Ishikawa (cell line): ENCODE results near the gene GRHPR.

Experiments used
- CEBPB ChIP-seq: IDR thresholded peaks from 2 replicates; pipeline ENCODE4 v1.6.1; 2012
- CREB1 ChIP-seq: IDR thresholded peaks from 2 replicates; pipeline ENCODE4 v1.6.1; 2012; ENCODE audit warnings: low read depth
- EGR1 ChIP-seq: IDR thresholded peaks from 2 replicates; pipeline ENCODE4 v1.6.1; 2012
- EP300 ChIP-seq: IDR thresholded peaks from 2 replicates; pipeline ENCODE4 v1.6.1; 2012; ENCODE audit warnings: borderline replicate concordance
- FOXM1 ChIP-seq: IDR thresholded peaks from 2 replicates; pipeline ENCODE4 v1.6.1; 2012; ENCODE audit warnings: low read depth, borderline replicate concordance
- MAX ChIP-seq: IDR thresholded peaks from 2 replicates; pipeline ENCODE4 v1.6.1; 2012
- NFIC ChIP-seq: IDR thresholded peaks from 2 replicates; pipeline ENCODE4 v1.6.1; 2012
- RAD21 ChIP-seq: IDR thresholded peaks from 2 replicates; pipeline ENCODE4 v1.6.1; 2012; ENCODE audit warnings: low read depth
- TAF1 ChIP-seq: IDR thresholded peaks from 2 replicates; pipeline ENCODE4 v1.6.1; 2012; ENCODE audit warnings: low read depth, mild to moderate bottlenecking
- TCF12 ChIP-seq: IDR thresholded peaks from 2 replicates; pipeline ENCODE4 v1.6.1; 2012; ENCODE audit warnings: low read depth
- USF1 ChIP-seq: IDR thresholded peaks from 2 replicates; pipeline ENCODE4 v1.6.1; 2012
- ZBTB7A ChIP-seq: IDR thresholded peaks from 2 replicates; pipeline ENCODE4 v1.6.1; 2012; ENCODE audit warnings: low read depth
- TF ChIP-seq, protein P1 (sequence below): IDR thresholded peaks from 2 replicates; pipeline ENCODE4 v1.6.1; 2012; ENCODE audit warnings: low read depth, mild to moderate bottlenecking

GRCh38 chr9:37471942-37472684 lies 49.6 kb downstream of the GRHPR start:
- no peak for TF ChIP-seq EGR1
- peak; percentile 78; the same call in 1 of the 2 replicates for TF ChIP-seq EP300
- TF ChIP-seq, protein P1, sequence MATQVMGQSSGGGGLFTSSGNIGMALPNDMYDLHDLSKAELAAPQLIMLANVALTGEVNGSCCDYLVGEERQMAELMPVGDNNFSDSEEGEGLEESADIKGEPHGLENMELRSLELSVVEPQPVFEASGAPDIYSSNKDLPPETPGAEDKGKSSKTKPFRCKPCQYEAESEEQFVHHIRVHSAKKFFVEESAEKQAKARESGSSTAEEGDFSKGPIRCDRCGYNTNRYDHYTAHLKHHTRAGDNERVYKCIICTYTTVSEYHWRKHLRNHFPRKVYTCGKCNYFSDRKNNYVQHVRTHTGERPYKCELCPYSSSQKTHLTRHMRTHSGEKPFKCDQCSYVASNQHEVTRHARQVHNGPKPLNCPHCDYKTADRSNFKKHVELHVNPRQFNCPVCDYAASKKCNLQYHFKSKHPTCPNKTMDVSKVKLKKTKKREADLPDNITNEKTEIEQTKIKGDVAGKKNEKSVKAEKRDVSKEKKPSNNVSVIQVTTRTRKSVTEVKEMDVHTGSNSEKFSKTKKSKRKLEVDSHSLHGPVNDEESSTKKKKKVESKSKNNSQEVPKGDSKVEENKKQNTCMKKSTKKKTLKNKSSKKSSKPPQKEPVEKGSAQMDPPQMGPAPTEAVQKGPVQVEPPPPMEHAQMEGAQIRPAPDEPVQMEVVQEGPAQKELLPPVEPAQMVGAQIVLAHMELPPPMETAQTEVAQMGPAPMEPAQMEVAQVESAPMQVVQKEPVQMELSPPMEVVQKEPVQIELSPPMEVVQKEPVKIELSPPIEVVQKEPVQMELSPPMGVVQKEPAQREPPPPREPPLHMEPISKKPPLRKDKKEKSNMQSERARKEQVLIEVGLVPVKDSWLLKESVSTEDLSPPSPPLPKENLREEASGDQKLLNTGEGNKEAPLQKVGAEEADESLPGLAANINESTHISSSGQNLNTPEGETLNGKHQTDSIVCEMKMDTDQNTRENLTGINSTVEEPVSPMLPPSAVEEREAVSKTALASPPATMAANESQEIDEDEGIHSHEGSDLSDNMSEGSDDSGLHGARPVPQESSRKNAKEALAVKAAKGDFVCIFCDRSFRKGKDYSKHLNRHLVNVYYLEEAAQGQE, result no peak
- TF ChIP-seq TCF12, result peak; percentile 71
- TF ChIP-seq CEBPB, result 0 out of 2 replicates have a peak, but pooled peaks have one; percentile 44
- peak; percentile 7; the same call in 1 of the 2 replicates for TF ChIP-seq RAD21
- peak; percentile 71 for TF ChIP-seq FOXM1
- TF ChIP-seq ZBTB7A, result no peak
- TF ChIP-seq NFIC, result peak; percentile 57
- TF ChIP-seq CREB1, result no peak
- peak; percentile 62 for TF ChIP-seq MAX
- no peak for TF ChIP-seq USF1
- peak; percentile 29; the same call in 1 of the 2 replicates for TF ChIP-seq TAF1
